Stromal cell of bone marrow (primary cell): Measurements from ENCODE around the gene LRP1.

Experiments
- DNase-seq: peaks from one replicate; pipeline ENCODE4 v3.0.0-alpha.2; 2012; ENCODE audit warnings: low read depth

Gene LRP1

DNA sequence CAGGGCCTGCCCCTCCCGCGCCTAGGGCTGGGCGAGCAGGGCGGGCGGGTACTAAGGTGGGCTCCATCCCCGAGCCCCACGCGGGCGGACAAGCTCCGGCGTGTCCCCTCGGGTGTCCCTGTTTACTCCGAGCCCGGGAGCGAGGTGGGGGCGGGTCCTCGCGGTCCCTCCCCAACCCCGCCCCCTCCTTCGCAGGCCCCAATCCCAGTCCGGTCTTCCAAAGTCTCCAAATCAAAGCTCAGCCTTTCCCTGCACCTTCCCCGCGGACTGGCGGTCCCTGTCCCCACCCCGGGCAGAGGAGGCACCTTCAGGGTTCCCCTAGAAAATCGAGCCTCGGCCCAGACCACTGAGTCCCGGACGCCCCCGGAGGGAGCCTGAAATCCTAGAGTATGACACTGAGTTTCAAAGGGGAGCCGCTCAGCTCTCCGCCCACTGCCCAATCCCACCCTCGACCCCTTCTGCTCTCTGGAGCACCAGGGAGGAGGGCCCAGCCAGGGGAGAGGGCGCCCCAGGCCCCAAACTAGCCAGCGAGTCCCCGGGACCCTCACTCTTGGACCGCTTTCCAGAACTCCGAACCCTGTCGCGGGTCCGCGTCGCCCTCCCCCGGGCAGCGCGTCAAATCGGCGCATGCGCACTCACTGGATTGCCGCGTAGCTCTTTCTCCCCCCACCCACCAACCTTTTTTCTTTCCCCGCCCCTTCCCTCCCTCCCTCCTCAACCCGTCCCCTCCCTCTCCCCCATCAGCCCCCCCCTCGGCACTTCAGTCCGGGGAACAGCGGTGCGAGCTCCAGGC, at the start of gene LRP1:
Gene LRP1 (plus strand): TSS at position 758 of the 793 bp plus-strand sequence. CDS start 482 bp downstream, outside the sequence.
- DNase-seq: peak; percentile 83

DNA sequence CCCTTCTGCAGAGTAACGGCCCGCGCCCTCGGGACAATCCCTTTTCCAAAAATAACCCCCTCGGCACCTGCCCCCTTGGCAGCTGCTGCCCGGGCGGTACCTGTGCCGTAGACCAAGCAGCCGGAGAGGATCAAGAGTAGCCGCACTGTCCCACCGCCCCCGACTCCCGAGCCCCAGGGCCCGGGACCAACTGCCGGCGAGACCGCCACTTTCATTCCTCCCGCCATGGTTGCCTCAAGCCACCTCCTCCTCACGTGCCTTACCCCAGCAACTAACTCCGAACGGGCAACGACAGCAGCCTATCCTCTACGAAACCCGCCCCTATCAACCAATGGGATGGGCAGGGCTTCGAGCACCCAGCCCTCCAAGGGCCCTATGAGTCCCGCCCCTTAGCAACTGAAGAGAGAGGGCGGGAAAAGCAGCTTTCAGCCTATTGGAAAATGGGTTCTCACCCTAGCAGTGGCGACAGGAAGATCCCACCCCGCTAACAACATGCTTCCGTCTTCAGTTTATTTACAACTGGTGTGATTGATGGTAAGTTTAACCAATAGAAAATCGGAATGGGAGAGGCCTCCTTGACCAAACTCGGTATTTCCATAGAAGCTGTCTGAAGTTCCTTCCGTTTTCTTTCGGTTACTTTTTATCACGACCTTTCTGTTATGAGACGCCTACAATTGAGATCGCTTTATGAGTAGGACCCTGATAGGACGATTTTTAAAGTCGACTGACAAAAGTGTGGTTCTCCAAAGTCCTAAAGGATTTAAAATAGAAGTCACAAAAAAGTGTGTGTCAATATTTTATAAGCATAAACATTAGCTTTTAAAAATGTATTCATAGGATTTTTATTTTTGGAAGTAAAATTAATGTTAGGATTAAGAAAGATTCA, 49.5 kb upstream of the LRP1 start, which contains the start of gene NEMP1:
Gene NEMP1 (minus strand): TSS at position 273 of the 886 bp plus-strand sequence. CDS start 46 bp downstream, at position 227.
- DNase-seq: peak; percentile 100

DNA sequence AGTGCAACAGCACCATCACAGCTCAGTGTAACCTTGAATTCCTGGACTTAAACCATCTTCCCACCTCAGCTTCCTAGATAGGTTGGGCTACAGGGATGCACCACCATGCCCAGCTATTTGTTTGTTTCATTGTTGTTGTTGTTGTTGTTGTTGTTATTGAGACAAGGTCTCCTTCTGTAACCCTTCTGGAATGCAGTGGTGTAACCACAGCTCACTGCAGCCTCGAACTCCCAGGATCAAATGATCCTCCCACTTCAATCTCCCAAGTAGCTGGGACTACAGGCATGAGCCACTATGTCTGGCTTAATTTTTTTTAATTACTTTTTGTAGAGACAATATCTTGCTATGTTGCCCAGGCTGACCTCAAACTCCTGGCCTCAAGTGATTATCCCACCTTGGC, 48.5 kb upstream of the LRP1 start:
- no peak for DNase-seq

DNA sequence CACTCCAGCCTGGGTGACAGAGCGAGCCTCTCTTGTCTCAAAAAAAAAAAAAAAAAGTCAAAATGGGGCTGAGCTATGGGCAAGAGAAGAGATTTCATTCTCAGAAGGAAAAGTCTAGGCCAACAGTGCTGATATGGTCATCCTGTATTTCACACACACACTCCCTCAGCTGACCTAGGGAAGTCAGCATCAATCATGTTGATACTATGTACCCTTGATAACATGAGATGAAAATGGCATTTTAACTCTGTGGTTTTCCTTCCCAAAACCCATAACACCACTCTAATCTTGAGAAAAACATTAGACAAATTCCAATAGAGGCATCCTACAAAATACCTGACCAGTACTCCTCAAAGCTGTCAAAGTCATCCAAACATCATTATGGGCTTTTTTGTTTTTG, 47.4 kb upstream of the LRP1 start:
- no peak for DNase-seq

DNA sequence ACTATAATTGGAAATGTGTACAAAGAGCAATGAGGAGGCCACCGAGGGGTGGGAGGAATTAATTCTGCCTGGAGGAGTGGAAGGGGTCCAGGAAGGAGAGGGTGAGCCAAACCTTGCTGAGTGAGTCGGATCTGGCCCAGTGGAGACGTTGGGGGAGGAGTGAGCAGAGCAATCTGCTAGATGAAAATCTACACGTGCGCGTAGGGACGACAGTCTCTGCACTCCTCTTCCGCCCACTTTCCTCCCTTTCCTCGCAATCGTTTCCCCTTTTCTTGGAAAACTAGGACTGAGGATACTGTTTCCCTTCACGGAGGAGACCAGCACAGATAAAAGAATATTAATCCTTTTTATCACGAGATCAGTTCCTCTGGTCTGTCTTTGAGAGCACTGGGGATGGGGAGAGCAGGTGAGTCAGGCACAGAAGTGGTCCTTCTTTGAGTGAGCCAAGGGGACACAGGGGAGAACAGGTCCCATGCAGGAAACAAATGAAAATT, 42.2 kb upstream of the LRP1 start:
- DNase-seq: peak; percentile 42

DNA sequence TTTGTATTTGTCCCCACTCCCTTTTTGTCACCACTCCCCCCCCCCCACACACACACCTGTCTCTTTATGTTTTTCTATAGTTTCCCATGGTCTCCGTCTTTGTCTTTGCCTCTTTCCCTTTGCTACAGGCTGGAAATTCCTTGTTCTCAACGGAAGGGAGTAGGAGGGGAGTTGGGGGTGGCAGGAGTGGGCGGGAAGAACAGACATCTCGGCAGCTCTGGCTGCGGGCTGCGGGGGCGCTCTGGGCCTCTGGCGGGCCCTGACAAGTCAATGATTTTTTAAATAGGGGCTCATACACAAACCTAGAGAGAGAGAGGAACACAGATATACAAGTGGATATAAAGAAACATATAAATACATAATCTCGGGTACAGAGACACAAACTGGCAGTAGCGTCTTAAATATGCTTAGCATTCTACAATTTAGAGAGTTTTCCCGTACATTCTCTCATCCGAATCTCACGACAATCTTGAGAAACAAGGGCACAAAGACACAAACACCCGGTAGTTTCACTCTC, 41.7 kb upstream of the LRP1 start:
- DNase-seq: peak; percentile 47

DNA sequence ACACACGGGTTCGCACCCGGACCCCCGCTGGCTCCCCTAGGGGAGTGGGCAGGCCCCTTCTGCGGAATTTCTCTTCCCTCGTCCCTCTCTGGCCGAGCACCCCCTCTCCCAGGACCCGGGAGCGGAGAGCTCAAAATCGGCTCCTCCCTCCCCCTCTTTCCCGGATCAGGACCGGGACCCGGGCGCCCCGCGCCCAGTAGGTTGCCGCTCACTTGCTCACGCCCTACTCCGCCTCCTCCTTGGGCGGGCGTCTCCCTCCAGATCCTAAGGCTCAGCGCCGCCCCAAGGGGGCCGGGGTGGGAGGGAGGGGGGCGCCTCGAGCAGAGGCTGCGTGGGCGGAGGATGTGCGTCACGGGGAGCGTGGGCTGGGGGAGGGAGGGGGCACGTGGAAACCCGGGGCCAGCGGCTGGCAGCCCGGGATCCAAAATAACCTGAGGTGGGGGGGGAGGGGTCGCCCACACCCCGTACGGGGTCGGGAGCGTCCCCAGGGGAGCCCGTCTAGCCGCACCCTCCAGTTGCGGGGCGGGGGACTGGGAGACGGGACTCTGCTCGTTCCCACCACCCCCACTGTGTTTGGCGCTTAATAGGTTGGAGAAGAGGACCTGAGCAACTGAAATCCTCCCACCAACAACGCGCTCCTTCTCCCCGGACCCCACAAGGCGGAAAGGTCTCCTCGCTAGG, 41.1 kb upstream of the LRP1 start:
- peak; percentile 86 for DNase-seq

DNA sequence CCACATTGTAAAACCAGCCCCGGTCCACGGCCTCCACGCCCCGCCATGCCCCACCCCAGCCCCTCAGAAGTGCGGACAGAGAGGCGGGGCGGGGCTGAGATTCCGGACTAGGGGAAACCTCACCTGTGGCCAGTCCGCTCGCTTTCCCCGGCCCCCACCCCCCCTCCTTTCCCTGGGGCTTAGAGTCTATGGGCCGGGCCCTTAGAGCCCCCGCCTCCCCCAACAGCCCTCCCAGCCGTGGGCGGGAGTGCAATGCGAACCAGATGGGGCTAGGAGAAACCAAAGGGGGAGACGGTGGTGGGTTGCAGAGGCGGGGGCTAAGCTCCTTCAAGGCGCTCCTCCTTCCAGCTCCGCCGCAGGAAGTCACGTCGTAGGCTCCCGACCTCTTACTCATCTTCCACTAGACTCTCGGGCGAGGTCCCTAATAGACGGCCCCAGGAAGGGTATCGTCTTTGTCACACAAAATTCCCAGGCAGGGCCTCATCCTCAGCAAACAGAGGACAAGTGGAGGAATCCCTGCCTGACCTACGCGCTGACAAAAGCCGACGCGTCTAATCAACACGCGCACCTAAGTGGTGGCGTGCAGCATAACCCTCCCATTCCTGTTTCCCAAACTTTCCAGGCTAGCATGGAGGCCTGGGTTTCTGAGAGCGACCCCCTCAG, 40.5 kb upstream of the LRP1 start:
- DNase-seq: peak; percentile 94

DNA sequence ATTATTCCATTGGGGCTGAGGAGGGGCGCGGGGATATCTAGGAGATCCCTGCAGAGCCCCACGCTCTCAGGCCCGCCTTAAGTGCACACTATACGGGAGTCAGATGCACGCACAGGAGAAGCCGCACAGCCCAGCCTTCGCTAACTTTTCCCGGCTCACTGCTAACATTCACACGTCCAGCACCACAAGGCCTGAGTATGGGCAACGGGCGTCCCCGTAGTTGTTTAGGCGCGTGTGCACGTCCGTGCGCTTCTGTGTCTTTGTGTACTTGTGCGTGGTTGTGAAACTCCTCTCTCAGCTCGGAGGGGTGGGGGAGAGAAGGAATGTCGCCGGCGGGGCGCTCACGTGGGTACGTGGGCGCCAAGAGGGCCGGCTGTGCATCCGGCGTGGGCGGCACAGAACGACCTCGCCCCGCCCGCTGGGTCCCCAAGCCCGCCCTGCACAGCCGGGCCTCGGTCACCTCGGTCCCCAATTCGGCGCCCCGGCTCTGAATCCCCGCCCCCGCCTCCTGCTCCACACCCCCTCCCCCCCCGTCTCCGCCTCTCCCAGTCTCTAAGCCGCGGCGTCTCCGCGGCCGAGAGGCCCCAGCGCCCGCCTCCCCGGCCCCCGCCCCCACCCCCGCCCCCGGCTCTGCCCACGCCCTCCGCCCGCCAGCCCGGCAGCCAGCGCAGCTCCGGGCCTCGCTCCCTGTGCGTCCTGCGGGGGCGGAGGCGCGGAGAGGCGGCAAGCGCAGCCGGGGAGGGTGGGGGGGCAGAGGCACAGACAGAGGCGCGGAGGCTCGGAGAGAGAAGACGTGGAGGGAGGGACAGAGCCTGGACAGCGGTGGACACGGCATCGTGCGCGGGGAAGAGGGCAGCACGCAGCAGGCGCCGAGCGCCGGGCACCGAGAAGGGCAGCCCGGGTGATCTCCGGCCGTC, 39.7 kb upstream of the LRP1 start, which contains the start of gene NAB2:
Gene NAB2 (plus strand): TSS at position 761 of the 917 bp plus-strand sequence. CDS start 158 bp downstream, outside the sequence.
- peak; percentile 91 for DNase-seq

DNA sequence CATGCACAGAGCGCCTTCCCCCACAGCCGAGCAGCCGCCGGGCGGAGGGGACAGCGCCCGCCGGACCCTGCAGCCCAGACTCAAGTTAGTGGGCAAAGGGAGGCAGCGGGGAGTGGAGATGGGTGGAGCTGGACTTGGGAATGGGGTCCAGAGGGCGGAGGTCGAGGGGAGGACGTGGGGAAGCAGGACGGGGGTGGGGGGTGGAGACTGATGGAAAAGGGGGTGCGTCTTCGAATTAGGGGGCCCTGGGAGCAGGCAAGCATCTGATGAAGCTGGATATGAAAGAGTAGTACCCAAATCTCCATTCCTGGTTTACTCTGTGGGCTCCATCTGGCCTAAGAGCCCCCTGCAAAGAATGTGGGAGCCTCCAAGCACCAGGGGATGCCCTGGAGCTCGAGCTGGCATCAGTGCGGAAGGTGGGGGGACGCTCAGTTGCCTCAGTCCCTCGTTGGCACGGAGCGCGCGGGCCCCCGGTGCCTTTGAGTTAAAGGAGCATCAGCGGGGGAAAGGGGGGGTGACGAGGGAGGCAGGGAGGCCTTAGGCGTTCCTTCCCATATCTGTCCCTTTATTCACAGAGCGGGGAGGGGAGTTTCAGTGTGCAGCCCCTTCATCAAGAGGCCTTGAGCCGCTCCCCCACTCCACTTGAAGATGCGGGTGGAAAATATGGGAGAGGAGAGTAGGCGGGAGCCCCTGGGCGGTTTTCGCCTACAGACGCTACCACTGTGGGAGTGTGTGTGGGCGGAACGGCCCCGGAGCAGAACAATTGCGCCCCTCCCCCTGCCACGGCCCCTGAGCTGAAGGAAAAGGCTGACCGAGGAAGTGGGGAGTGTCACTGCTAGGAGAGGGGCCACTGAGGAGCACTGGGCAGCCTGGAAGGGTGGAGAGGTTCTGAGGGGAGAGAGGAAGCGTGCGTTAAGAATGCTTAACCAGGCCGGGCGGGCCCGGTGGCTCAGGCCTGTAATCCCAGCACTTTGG, 38.7 kb upstream of the LRP1 start:
- DNase-seq: no peak

DNA sequence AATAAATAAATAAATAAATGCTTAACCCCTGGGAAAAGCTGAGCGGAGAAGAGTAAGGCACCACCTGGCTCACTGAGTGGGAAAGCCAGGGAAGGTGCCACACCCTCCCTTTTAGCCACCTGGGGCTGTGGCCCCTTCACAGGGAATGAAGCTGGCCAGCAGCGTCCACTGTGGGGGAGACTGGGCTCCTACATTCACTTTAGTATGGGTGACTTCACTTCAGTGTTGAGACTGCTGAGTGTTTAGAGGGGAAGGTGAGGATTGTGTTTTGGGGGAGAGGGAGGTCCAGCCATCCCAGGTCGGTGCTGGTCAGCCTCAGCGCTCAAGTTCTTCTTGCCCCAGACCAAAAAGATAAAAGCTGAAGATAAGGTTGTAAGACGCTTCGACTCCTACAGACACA, 37.8 kb upstream of the LRP1 start:
- no peak for DNase-seq

DNA sequence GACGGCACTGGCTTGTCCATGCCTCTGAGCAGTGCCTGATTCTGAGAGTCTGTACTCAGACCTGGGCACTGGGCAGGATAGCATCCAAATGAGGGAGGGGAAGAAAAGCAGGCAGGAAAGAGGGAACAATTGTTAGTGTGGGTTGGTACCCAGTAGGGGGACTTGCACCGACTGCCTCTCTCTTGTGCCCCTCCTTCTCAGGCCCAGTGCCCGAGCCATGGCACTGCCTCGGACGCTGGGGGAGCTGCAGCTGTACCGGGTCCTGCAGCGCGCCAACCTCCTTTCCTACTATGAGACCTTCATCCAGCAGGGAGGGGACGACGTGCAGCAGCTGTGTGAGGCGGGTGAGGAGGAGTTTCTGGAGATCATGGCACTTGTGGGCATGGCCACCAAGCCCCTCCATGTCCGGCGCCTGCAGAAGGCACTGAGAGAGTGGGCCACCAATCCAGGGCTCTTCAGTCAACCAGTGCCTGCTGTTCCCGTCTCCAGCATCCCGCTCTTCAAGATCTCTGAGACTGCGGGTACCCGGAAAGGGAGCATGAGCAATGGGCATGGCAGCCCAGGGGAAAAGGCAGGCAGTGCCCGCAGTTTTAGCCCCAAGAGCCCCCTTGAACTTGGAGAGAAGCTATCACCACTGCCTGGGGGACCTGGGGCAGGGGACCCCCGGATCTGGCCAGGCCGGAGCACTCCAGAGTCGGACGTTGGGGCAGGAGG, 37.2 kb upstream of the LRP1 start:
- no peak for DNase-seq

DNA sequence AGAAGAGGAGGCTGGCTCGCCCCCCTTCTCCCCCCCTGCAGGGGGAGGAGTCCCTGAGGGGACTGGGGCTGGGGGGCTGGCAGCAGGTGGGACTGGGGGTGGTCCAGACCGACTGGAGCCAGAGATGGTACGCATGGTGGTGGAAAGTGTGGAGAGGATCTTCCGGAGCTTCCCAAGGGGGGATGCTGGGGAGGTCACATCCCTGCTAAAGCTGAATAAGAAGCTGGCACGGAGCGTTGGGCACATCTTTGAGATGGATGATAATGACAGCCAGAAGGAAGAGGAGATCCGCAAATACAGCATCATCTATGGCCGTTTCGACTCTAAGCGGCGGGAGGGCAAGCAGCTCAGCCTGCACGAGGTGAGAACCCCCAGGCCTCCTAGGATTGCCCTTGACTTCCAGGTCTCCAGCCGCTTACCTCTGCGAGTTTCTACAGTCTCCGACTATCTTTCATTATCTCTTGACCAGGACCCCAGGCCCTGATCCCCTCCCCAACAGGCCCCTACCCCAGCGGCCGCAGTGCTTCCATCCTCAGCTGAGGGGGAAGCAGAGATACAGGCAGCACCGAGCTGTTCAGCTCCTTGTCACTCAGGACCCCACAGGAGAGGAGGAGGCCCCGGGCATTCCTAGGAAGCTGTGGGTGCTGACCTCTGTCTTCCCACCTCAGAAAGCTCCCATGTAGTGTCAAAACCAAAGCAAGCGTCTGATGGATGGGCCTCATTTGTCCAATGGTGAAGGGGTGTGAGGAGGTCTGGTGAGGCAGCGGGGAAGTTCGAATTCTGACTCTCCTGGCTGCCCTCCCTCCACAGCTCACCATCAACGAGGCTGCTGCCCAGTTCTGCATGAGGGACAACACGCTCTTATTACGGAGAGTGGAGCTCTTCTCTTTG, 36.4 kb upstream of the LRP1 start:
- DNase-seq: no peak

DNA sequence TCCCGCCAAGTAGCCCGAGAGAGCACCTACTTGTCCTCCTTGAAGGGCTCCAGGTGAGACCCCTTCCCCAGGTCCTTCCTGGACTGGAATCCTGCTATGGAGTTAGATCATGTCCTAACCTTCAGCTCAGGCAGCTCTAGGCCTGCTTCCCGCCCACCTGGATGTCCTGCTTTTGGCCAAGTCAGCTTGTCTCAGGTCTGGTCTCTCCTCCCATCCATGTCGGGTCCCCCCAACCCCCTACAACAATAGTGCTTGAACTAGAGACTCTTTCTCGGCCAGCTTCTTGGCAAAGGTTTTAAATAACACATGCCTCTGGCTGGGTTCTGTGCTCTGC, 35.8 kb upstream of the LRP1 start:
- DNase-seq: no peak

DNA sequence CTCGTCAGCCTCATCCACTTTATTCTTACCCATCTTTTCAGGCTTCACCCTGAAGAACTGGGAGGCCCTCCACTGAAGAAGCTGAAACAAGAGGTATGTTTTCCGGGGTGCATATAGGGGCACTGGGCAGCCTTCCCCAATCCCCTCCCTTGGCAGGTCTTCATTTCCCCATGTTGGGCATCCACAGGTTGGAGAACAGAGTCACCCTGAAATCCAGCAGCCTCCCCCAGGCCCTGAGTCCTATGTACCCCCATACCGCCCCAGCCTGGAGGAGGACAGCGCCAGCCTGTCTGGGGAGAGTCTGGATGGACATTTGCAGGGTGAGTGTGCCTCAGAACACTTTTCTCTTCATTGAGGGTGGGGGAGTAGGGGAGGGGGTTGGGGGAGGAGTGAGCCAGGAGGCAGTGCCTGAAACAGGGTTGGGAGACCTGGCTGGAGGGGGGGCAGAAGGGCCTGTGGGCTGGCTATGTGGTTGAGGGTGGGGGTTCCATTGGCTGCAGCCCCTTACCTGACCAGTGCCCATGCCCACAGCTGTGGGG, 35.3 kb upstream of the LRP1 start:
- DNase-seq: no peak

DNA sequence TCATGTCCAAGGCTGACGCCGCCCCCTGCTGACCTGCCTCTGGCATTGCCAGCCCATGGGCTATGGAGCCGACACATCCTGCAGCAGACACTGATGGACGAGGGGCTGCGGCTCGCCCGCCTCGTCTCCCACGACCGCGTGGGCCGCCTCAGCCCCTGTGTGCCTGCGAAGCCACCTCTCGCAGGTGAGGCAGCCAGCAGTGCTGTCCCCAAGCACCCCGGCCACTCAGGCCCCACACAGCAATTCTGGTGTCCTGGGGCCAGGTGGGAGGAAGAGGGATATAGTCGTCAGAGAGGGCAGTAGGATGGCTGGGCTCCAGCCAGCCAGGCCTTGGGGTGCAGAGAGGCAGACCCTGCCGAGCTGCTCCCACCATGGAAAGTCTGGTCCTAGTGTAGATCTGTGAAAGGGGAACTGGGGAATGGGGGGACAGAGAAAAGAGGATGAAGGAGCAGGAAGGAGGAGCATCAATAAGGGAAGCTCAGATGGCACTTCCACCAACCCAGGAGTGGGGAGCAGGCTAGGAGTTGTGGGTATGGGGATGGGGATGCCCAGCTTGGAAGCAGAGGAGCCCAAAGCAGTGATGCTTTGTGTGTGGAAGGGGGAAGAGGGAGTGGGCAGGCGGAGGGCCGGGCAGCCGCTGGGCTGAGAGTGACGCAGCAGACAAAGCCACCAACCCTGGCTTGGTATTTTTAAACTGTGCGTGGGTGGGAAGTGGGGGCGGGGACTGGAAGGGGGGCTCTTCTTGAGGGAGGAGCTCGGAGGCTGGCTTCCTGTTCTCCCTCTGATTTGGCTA, 34.7 kb upstream of the LRP1 start:
- DNase-seq: peak; percentile 77
